ENCODE results near the gene SLC9A5. TPM values are rescaled to one million over a fixed set of nuclear protein-coding genes. Genes with fewer than 3 reads are reported as not detected.
A peak's percentile ranks its signal among the peaks of the same experiment; 100 is the strongest.

The SLC9A5 gene
- total RNA-seq, 1 experiment from 2014 or later = 5.2 TPM

DNA sequence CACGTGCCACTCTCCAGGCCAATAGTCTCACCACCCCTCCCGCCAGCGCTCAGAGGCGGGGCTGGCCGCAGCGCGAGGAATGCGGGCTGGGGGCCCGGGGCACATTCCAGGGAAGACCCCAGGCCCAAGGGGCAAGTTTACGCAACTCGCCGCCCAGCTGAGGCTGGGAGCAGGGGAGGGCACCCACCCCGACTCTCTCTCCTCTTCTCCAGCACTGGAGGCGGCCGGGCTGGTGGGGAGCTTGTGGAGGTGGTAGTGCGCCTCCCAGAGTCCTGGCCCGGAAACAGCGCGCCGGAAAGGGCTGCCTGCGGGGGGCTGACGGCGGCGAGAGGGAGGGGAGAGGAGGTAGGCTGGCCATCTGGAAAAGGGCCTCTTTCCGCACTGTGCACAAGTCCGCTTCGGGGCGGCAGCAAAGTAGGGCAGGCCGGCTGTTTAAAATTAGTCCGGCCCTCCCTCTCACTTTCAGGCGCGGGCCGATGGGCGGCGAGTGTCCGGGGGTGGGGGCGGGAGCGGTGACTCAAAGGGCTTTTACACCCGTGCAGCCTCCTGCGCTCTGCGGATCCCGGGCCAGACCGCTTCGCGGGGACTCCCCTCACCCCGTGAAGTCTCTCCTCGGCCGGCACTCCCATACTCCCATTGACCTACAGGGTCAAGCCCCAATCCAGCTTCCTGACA lies 2.6 kb upstream of the SLC9A5 start:
- intact Hi-C loops (cut with micrococcal nuclease; ENCODE audit: unreplicated experiment) = loop anchor here (1.0 to 10.0 kb wide), 6 partner anchors 19 to 989 kb away; partner anchors contain the start of genes ELMO3, ESRP2, NOL3 and TMEM208
- POLR2A ChIA-PET (ENCODE audit: unreplicated experiment) = interaction anchor here (0.6 to 1.4 kb wide), 18 partner anchors 19 to 714 kb away, joined by 3 to 24 read pairs (median 6); partner anchors contain the start of genes HSD11B2 and TMEM208
- TF ChIP-seq, protein P1, sequence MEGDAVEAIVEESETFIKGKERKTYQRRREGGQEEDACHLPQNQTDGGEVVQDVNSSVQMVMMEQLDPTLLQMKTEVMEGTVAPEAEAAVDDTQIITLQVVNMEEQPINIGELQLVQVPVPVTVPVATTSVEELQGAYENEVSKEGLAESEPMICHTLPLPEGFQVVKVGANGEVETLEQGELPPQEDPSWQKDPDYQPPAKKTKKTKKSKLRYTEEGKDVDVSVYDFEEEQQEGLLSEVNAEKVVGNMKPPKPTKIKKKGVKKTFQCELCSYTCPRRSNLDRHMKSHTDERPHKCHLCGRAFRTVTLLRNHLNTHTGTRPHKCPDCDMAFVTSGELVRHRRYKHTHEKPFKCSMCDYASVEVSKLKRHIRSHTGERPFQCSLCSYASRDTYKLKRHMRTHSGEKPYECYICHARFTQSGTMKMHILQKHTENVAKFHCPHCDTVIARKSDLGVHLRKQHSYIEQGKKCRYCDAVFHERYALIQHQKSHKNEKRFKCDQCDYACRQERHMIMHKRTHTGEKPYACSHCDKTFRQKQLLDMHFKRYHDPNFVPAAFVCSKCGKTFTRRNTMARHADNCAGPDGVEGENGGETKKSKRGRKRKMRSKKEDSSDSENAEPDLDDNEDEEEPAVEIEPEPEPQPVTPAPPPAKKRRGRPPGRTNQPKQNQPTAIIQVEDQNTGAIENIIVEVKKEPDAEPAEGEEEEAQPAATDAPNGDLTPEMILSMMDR (conservative IDR thresholded peaks at IDR 0.05) = no peak; the same call in 1 of the 2 replicates
- TF ChIP-seq EZH2 (IDR thresholded peaks at IDR 0.05; ENCODE audit: low read depth) = no peak
- H2AFZ ChIP-seq = peak overlapping the region; percentile 90
- no TSS peak for BruUV-seq (replicated peaks)
- DNase-seq = peak; percentile 56 to 80
- peaks cover 63% of the 10 kb centered on the region for H3F3A ChIP-seq (ENCODE audit: insufficient read depth, low read depth)
- H3K9me3 ChIP-seq (ENCODE audit: insufficient read depth, low read depth) = no peaks in the 10 kb centered on the region
- no peaks in the 10 kb centered on the region for H4K20me1 ChIP-seq (ENCODE audit: insufficient read depth)
- CTCF ChIA-PET = interaction anchor here (0.6 to 1.5 kb wide), 9 partner anchors 20 to 268 kb away, joined by 3 to 7 read pairs (median 4); no protein-coding TSS in a partner anchor
- peak overlapping the region; percentile 76 for H3K27ac ChIP-seq
- H3K9me2 ChIP-seq (ENCODE audit: insufficient read depth) = no peaks in the 10 kb centered on the region
- H3K4me3 ChIP-seq = peak overlapping the region; percentile 90
- H3K36me3 ChIP-seq (ENCODE audit: low read depth) = no peaks in the 10 kb centered on the region
- H3K4me1 ChIP-seq (replicated peaks; ENCODE audit: insufficient read depth) = peaks cover 54% of the 10 kb centered on the region
- H3K4me2 ChIP-seq = peak overlapping the region; percentile 87
- H3K27me3 ChIP-seq (ENCODE audit: insufficient read depth, low read depth) = no peaks in the 10 kb centered on the region; the same call in 1 of the 2 replicates
- H3K79me2 ChIP-seq (ENCODE audit: low read depth) = peaks cover 35% of the 10 kb centered on the region

DNA sequence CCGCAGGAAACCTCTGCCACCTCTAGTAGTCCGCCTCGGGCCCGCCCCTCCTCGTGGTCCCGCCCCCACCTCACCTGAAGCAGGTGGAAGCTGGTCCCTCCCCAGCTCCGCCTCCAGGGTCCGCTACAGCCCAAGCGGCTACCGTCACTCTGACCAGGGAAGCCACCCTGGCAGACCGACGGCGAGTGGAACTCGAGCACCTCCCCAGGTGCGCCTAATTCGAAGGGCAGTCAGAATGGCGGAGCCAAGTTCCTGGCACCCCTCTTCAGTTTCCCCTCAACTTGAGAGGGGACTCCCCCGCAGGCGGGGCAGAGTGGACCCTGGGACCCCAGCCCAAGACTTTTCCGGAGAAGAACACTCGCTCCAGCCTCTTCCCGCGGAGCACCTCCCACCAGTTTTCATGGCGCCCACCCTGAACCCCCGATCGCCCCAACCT lies 2.0 kb upstream of the SLC9A5 start:
- peak overlapping the region; percentile 90 for H2AFZ ChIP-seq
- peaks cover 48% of the 10 kb centered on the region for H3K4me1 ChIP-seq (replicated peaks; ENCODE audit: insufficient read depth)
- ChIA-PET POLR2A (ENCODE audit: unreplicated experiment) (interaction anchor here (0.5 to 1.4 kb wide), 24 partner anchors 20 to 713 kb away, joined by 3 to 24 read pairs (median 6); partner anchors contain the start of genes HSD11B2 and TMEM208), CTCF (interaction anchor here (0.5 to 1.5 kb wide), 15 partner anchors 9 to 268 kb away, joined by 3 to 9 read pairs (median 5); no protein-coding TSS in a partner anchor)
- H3K36me3 ChIP-seq (ENCODE audit: low read depth) = no peaks in the 10 kb centered on the region
- BruUV-seq (replicated peaks) = TSS peak; percentile 88
- H3K4me3 ChIP-seq = peak overlapping the region; percentile 90
- H3F3A ChIP-seq (ENCODE audit: insufficient read depth, low read depth) = peaks cover 57% of the 10 kb centered on the region
- no peaks in the 10 kb centered on the region for H4K20me1 ChIP-seq (ENCODE audit: insufficient read depth)
- peak overlapping the region; percentile 87 for H3K4me2 ChIP-seq
- DNase-seq = peak; percentile 87 to 94
- H3K27ac ChIP-seq = peak overlapping the region; percentile 76
- H3K9me3 ChIP-seq (ENCODE audit: insufficient read depth, low read depth) = no peaks in the 10 kb centered on the region
- no peaks in the 10 kb centered on the region for H3K9me2 ChIP-seq (ENCODE audit: insufficient read depth)
- TF ChIP-seq EZH2 (IDR thresholded peaks at IDR 0.05; ENCODE audit: low read depth) = no peak
- TF ChIP-seq, protein P1 (conservative IDR thresholded peaks at IDR 0.05) = 0 out of 2 replicates have a peak, but pooled peaks have one; percentile 39
- no peaks in the 10 kb centered on the region; the same call in 1 of the 2 replicates for H3K27me3 ChIP-seq (ENCODE audit: insufficient read depth, low read depth)
- peaks cover 35% of the 10 kb centered on the region for H3K79me2 ChIP-seq (ENCODE audit: low read depth)
- intact Hi-C loops (cut with micrococcal nuclease; ENCODE audit: unreplicated experiment) = loop anchor here (1.0 to 10.0 kb wide), 6 partner anchors 20 to 988 kb away; partner anchors contain the start of genes ELMO3, ESRP2, NOL3 and TMEM208
